ENCODE data around the gene TSPAN12. TPM values are rescaled to one million over a fixed set of nuclear protein-coding genes. Genes with fewer than 3 reads are reported as not detected.

TSPAN12 gene
- polyA plus RNA-seq, 1 experiment, result 6.9 TPM

GRCh38 chr7:120843109-120843508 is 14.8 kb downstream of the TSPAN12 start:
- no peak overlapping the region for H3K27ac ChIP-seq (ENCODE audit: low read depth, low read length)
- TF ChIP-seq CTCF (IDR thresholded peaks at IDR 0.05; ENCODE audit: low read depth, low read length), result no peak
- CTCF ChIA-PET, result interaction anchor here (1.7 kb wide), 1 partner anchor 37 kb away, joined by 9 read pairs; no protein-coding TSS in a partner anchor
- no peaks in the 10 kb centered on the region for H3K9me3 ChIP-seq (ENCODE audit: control insufficient read depth, insufficient read depth, low read length)
- no peak for DNase-seq (ENCODE audit: low read depth, low spot score)
- POLR2A ChIA-PET, result no interaction called here
- H3K4me3 ChIP-seq (ENCODE audit: low read depth, low read length), result no peak overlapping the region
- H3K27me3 ChIP-seq (ENCODE audit: control insufficient read depth, insufficient read depth, low read length), result no peaks in the 10 kb centered on the region

- ChIA-PET CTCF (interaction anchor here (1.0 to 1.7 kb wide), 2 partner anchors 36 to 50 kb away, joined by 3 to 9 read pairs; no protein-coding TSS in a partner anchor), POLR2A (interaction anchor here (1.0 kb wide), 1 partner anchor 108 kb away, joined by 10 read pairs; the partner anchor contains the start of gene ING3)
- Histone ChIP-seq H3K27ac (ENCODE audit: low read depth, low read length) (no peak overlapping the region), H3K9me3 (ENCODE audit: control insufficient read depth, insufficient read depth, low read length) (no peaks in the 10 kb centered on the region), H3K4me3 (ENCODE audit: low read depth, low read length) (no peak overlapping the region), H3K27me3 (ENCODE audit: control insufficient read depth, insufficient read depth, low read length) (no peaks in the 10 kb centered on the region)
- DNase-seq (ENCODE audit: low read depth, low spot score), result no peak
- no peak for TF ChIP-seq CTCF (IDR thresholded peaks at IDR 0.05; ENCODE audit: low read depth, low read length)
Measured at GRCh38 chr7:120842121-120842621, 15.8 kb downstream of the TSPAN12 start.

GRCh38 chr7:120841608-120842007 is 16.3 kb downstream of the TSPAN12 start:
- H3K27ac ChIP-seq (ENCODE audit: low read depth, low read length), result no peak overlapping the region

GRCh38 chr7:120838281-120838682 is 19.7 kb downstream of the TSPAN12 start:
- TF ChIP-seq CTCF (IDR thresholded peaks at IDR 0.05; ENCODE audit: low read depth, low read length), result no peak
- no peak for DNase-seq (ENCODE audit: low read depth, low spot score)
- ChIA-PET CTCF (interaction anchor here (1.8 kb wide), 1 partner anchor 46 kb away, joined by 4 read pairs; no protein-coding TSS in a partner anchor), POLR2A (no interaction called here)
- no peak overlapping the region for H3K4me3 ChIP-seq (ENCODE audit: low read depth, low read length)
- H3K27ac ChIP-seq (ENCODE audit: low read depth, low read length), result no peak overlapping the region
- H3K27me3 ChIP-seq (ENCODE audit: control insufficient read depth, insufficient read depth, low read length), result no peaks in the 10 kb centered on the region
- H3K9me3 ChIP-seq (ENCODE audit: control insufficient read depth, insufficient read depth, low read length), result no peaks in the 10 kb centered on the region

More at GRCh38 chr7:120841608-120842007, 16.3 kb downstream of the TSPAN12 start:
- DNase-seq (ENCODE audit: low read depth, low spot score), result no peak
- POLR2A ChIA-PET, result no interaction called here
- no peaks in the 10 kb centered on the region for H3K27me3 ChIP-seq (ENCODE audit: control insufficient read depth, insufficient read depth, low read length)
- no peaks in the 10 kb centered on the region for H3K9me3 ChIP-seq (ENCODE audit: control insufficient read depth, insufficient read depth, low read length)
- no peak for TF ChIP-seq CTCF (IDR thresholded peaks at IDR 0.05; ENCODE audit: low read depth, low read length)
- no peak overlapping the region for H3K4me3 ChIP-seq (ENCODE audit: low read depth, low read length)
- CTCF ChIA-PET, result interaction anchor here (1.0 to 1.7 kb wide), 2 partner anchors 36 to 49 kb away, joined by 3 to 9 read pairs; no protein-coding TSS in a partner anchor

GRCh38 chr7:120837599-120837998 is 20.3 kb downstream of the TSPAN12 start:
- Histone ChIP-seq H3K27ac (ENCODE audit: low read depth, low read length) (no peak overlapping the region), H3K9me3 (ENCODE audit: control insufficient read depth, insufficient read depth, low read length) (no peaks in the 10 kb centered on the region), H3K27me3 (ENCODE audit: control insufficient read depth, insufficient read depth, low read length) (no peaks in the 10 kb centered on the region), H3K4me3 (ENCODE audit: low read depth, low read length) (no peak overlapping the region)
- CTCF ChIA-PET, result interaction anchor here (1.8 kb wide), 1 partner anchor 45 kb away, joined by 4 read pairs; no protein-coding TSS in a partner anchor
- no peak for DNase-seq (ENCODE audit: low read depth, low spot score)
- no peak for TF ChIP-seq CTCF (IDR thresholded peaks at IDR 0.05; ENCODE audit: low read depth, low read length)
- POLR2A ChIA-PET, result no interaction called here
